Measurements from ENCODE around the gene NT5DC1. TPM values are rescaled to one million over a fixed set of nuclear protein-coding genes. Genes with fewer than 3 reads are reported as not detected.

Gene NT5DC1
- total RNA-seq, 1 donor from 2014 or later, result 29.7 TPM

GRCh38 chr6:116166369-116166768 lies 65.7 kb downstream of the NT5DC1 start:
- H3K4me3 ChIP-seq (ENCODE audit: insufficient read depth, low read depth, low read length), result no peak overlapping the region
- no peaks in the 10 kb centered on the region for H3K27me3 Mint-ChIP-seq (ENCODE audit: low read depth, unreplicated experiment)
- H3K27ac Mint-ChIP-seq (ENCODE audit: unreplicated experiment), result no peak overlapping the region
- no peaks in the 10 kb centered on the region for H3K9me3 ChIP-seq (ENCODE audit: insufficient read depth, low read depth, low read length)
- no peak overlapping the region for H2AFZ ChIP-seq (ENCODE audit: low read depth, low read length)
- H3K36me3 ChIP-seq (ENCODE audit: insufficient read depth, low read length), result no peaks in the 10 kb centered on the region
- no peaks in the 10 kb centered on the region for H3K36me3 Mint-ChIP-seq (ENCODE audit: low read depth, unreplicated experiment)
- no peaks in the 10 kb centered on the region for H3K79me2 ChIP-seq (ENCODE audit: insufficient read depth, low read length)
- no peaks in the 10 kb centered on the region for H4K20me1 ChIP-seq (ENCODE audit: insufficient read depth, low read length)
- no peaks in the 10 kb centered on the region for H3K27me3 ChIP-seq (ENCODE audit: insufficient read depth, low read length)
- H3K4me1 Mint-ChIP-seq (ENCODE audit: low read depth, unreplicated experiment), result no peaks in the 10 kb centered on the region
- DNase-seq (ENCODE audit: low read depth), result peak; percentile 31
- H3K9me3 Mint-ChIP-seq (ENCODE audit: unreplicated experiment), result no peaks in the 10 kb centered on the region
- H3K27ac ChIP-seq (ENCODE audit: low read depth, low read length), result no peak overlapping the region
- no peak overlapping the region for H3K9ac ChIP-seq (ENCODE audit: low read length)
- H3K4me2 ChIP-seq (ENCODE audit: low read length), result no peak overlapping the region
- FAIRE-seq, result no peak
- H3K4me1 ChIP-seq (ENCODE audit: insufficient read depth, low read length), result no peaks in the 10 kb centered on the region
- TF ChIP-seq EZH2 (IDR thresholded peaks at IDR 0.05; ENCODE audit: insufficient read depth, low read length), result no peak
- TF ChIP-seq CTCF (IDR thresholded peaks at IDR 0.05; ENCODE audit: insufficient read depth, low read depth, low read length), result no peak
- no peak overlapping the region for H3K4me3 Mint-ChIP-seq (ENCODE audit: unreplicated experiment)

DNA sequence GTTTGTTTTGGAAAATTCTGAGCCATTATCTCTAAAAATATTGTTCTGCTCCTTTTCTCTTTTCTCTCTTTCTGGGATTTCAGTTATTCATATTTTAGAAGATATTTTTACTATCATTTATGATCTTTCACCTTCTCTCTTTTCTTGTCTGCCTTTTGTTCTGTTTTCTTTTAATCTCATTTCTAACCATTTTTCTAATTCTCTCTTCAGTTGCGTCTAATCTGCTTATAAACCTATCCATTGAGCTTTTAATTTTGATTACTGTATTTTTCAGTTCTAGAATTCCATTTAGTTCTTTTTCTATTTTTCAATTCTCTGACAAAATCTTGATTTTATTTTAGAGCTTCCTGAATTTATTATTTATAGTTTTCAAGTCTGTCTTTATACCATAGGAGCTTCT lies 67.5 kb downstream of the NT5DC1 start:
- Histone ChIP-seq H3K9me3 (ENCODE audit: insufficient read depth, low read depth, low read length) (no peaks in the 10 kb centered on the region), H3K79me2 (ENCODE audit: insufficient read depth, low read length) (no peaks in the 10 kb centered on the region), H3K27ac (ENCODE audit: low read depth, low read length) (no peak overlapping the region), H3K9ac (ENCODE audit: low read length) (no peak overlapping the region), H3K4me1 (ENCODE audit: insufficient read depth, low read length) (no peaks in the 10 kb centered on the region), H3K4me3 (ENCODE audit: insufficient read depth, low read depth, low read length) (no peak overlapping the region), H3K4me2 (ENCODE audit: low read length) (no peak overlapping the region), H3K27me3 (ENCODE audit: insufficient read depth, low read length) (no peaks in the 10 kb centered on the region), H3K36me3 (ENCODE audit: insufficient read depth, low read length) (no peaks in the 10 kb centered on the region), H2AFZ (ENCODE audit: low read depth, low read length) (no peak overlapping the region), H4K20me1 (ENCODE audit: insufficient read depth, low read length) (no peaks in the 10 kb centered on the region)
- Mint-ChIP-seq H3K27ac (ENCODE audit: unreplicated experiment) (no peak overlapping the region), H3K4me1 (ENCODE audit: low read depth, unreplicated experiment) (no peaks in the 10 kb centered on the region), H3K9me3 (ENCODE audit: unreplicated experiment) (no peaks in the 10 kb centered on the region), H3K27me3 (ENCODE audit: low read depth, unreplicated experiment) (no peaks in the 10 kb centered on the region), H3K4me3 (ENCODE audit: unreplicated experiment) (no peak overlapping the region), H3K36me3 (ENCODE audit: low read depth, unreplicated experiment) (no peaks in the 10 kb centered on the region)
- DNase-seq (ENCODE audit: low read depth) (no peak), FAIRE-seq (no peak)
- TF ChIP-seq EZH2 (IDR thresholded peaks at IDR 0.05; ENCODE audit: insufficient read depth, low read length), result no peak
- TF ChIP-seq CTCF (IDR thresholded peaks at IDR 0.05; ENCODE audit: insufficient read depth, low read depth, low read length), result no peak

- no peaks in the 10 kb centered on the region for H3K4me1 ChIP-seq (ENCODE audit: insufficient read depth, low read length)
- H3K27ac Mint-ChIP-seq (ENCODE audit: unreplicated experiment), result no peak overlapping the region
- no peak for FAIRE-seq
- no peak for TF ChIP-seq EZH2 (IDR thresholded peaks at IDR 0.05; ENCODE audit: insufficient read depth, low read length)
- TF ChIP-seq CTCF (IDR thresholded peaks at IDR 0.05; ENCODE audit: insufficient read depth, low read depth, low read length), result no peak
- no peaks in the 10 kb centered on the region for H4K20me1 ChIP-seq (ENCODE audit: insufficient read depth, low read length)
- H3K27ac ChIP-seq (ENCODE audit: low read depth, low read length), result no peak overlapping the region
- no peak for DNase-seq (ENCODE audit: low read depth)
- no peaks in the 10 kb centered on the region for H3K4me1 Mint-ChIP-seq (ENCODE audit: low read depth, unreplicated experiment)
- no peaks in the 10 kb centered on the region for H3K36me3 Mint-ChIP-seq (ENCODE audit: low read depth, unreplicated experiment)
- H3K4me2 ChIP-seq (ENCODE audit: low read length), result no peak overlapping the region
- H3K27me3 ChIP-seq (ENCODE audit: insufficient read depth, low read length), result no peaks in the 10 kb centered on the region
- no peaks in the 10 kb centered on the region for H3K9me3 ChIP-seq (ENCODE audit: insufficient read depth, low read depth, low read length)
- no peak overlapping the region for H3K4me3 Mint-ChIP-seq (ENCODE audit: unreplicated experiment)
- no peak overlapping the region for H3K4me3 ChIP-seq (ENCODE audit: insufficient read depth, low read depth, low read length)
- no peak overlapping the region for H3K9ac ChIP-seq (ENCODE audit: low read length)
- H3K9me3 Mint-ChIP-seq (ENCODE audit: unreplicated experiment), result no peaks in the 10 kb centered on the region
- no peaks in the 10 kb centered on the region for H3K27me3 Mint-ChIP-seq (ENCODE audit: low read depth, unreplicated experiment)
- H2AFZ ChIP-seq (ENCODE audit: low read depth, low read length), result no peak overlapping the region
- no peaks in the 10 kb centered on the region for H3K36me3 ChIP-seq (ENCODE audit: insufficient read depth, low read length)
- H3K79me2 ChIP-seq (ENCODE audit: insufficient read depth, low read length), result no peaks in the 10 kb centered on the region
Observed at GRCh38 chr6:116169880-116170279, 69.2 kb downstream of the NT5DC1 start.

All from astrocyte (in vitro differentiated cells and primary cell).